Inferior parietal cortex (tissue), 1 donor: ENCODE measurements around the gene GADD45G.

Experiments used
- DNase-seq: peaks from one replicate; pipeline ENCODE4 v3.0.0-alpha.2; 2016; ENCODE audit errors: extremely low spot score

Gene GADD45G, protein sequence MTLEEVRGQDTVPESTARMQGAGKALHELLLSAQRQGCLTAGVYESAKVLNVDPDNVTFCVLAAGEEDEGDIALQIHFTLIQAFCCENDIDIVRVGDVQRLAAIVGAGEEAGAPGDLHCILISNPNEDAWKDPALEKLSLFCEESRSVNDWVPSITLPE

DNA sequence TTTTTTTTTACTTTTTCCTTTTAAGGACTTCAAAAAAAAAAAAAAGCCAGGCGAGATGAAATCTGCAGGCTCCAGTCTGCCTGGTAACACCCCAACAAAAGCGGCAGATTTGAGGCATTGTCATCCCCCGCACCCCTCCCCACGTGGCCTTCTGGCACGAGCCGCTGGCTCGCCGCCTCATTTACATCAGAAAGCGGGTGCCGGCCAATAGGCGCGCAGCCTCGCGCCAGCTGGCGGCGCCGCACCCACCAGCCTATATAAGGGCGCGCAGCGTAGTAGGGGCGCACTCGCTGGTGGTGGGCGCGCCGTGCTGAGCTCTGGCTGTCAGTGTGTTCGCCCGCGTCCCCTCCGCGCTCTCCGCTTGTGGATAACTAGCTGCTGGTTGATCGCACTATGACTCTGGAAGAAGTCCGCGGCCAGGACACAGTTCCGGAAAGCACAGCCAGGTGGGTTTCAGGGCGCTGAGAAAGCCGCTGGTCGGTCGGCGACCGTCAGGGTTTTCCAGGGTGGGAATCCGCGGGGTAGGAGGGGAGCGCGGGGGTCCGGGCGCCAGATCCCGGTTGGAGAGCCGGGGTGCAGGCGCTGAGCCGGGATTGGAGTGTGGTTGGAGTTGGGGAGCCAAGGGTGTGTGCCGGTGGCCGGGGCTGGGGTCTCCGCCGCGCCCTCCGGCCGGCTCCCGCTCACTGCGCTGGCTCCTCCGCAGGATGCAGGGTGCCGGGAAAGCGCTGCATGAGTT is at the start of gene GADD45G:
Gene GADD45G (plus strand): TSS at position 284 of the 736 bp plus-strand sequence. CDS start 110 bp downstream, at position 394.
- peak; percentile 85 for DNase-seq

DNA sequence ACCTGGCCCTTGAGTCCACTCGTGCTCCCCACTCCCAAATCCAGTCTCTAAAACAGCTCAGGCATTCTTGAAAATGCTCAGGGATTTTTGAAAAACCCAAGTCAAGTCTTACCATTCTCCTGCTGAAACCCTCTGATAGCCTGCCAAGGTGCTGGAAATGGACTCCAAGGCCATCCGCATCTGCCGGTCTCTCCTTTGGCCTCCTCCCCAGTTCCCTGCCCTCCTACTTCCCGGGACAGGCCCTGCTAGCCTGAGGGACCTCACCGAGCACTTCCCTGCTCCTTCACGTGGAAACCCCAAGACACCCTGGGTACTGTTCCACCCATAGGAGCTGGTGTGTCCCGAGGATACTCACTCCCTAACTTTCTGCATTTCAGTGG is 49.8 kb upstream of the GADD45G start:
- no peak for DNase-seq

- DNase-seq: no peak
These were observed 49.1 kb upstream of the GADD45G start for GRCh38 chr9:89555451-89556375.

DNA sequence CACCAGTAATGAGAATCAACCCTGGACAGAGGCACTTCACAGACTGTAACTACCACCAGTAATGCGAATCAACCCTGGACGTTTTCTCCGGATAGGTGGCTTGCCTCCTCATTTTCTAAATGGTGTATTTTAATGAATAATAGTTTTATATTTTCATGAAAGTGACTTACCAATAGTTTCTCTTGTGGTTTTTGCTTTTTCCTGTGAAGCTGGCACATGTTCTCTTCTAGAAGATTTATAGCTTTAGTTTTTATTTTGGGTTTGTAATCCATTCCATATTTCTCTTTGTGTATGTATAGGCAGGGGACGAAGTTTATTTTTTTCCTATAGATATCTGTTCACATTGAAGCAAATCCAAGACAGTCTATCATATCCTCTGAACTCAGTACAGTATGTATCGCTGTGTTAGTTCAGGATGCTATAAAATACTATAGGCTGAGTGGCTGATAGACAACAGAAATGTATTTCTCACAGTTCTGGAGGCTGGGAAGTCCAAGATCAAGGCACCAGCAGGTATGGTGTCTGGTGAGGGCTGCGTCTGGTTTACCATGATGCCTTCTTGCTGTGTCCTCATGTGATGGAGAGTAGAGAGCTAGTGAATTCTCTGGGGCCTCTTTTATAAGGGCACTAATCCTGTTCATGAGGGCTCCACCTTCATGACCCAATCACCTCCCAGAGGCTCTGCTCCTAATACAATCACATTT is 46.5 kb upstream of the GADD45G start:
- DNase-seq: no peak

GRCh38 chr9:89558948-89559347 is 45.9 kb upstream of the GADD45G start:
- no peak for DNase-seq

DNA sequence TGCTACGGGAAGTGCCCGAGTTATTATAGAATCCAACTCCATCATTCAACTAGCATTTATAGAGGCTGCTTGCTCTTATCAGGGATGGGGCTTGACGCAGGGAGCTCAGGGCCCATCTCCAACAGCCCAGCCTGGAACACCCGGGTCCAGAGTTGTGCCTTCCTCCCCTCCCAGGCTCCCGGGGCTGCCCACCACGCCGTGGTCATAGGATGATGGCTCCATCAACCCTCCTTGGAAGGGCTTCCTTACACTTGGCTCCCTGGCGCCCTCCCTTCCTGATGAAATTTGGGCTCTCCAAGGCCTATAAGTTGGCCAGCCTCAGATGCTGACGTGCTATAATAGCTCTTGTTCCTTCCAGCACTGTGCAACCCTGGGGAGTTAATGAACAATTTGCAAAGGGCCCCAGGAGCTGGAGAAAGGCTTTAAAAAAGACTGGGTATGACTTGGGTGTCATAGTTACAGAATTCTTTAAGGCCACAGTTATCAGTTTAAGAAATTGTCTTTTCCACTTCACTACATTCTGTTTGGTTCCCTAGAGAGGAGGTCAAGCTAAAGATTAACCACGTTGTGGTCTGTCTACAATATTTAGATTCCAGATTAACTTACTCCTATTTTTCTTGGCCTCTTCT is 42.5 kb upstream of the GADD45G start:
- no peak for DNase-seq

DNA sequence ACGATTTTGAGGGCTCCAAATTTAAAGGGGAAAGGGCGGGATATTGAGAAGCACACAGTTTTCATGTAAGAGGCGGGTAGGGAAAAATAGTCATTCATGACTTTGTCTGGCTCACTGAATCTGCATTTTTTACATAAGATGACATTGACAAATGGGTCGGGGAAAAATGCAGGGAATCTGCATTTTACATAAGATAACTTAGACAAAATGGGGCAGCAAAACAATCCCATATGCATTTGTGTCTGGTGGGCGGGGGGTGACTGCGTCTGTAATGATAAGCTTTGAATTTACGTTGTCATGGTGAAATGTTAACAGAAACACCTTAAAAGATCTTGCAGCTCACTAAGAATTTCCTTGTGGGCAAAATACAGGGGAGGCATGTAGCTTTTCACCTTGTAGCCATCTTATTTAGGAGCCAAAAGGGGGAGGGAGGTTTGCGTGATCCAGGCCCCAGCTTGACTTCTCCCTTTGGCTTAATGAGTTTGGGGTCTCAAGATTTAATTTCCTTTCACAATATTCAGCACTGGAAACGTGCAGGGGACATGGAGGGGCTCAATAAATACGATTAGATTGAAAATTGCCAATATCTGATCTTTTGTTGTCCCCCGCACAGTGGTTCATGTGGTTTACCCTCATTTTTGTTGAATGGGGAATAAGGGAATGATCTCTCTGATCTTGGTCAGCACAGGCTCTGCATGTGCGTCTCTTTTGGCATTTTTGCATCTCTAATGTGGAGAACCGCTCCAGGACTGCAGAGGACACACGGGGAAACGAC is 41.1 kb upstream of the GADD45G start:
- no peak for DNase-seq

DNA sequence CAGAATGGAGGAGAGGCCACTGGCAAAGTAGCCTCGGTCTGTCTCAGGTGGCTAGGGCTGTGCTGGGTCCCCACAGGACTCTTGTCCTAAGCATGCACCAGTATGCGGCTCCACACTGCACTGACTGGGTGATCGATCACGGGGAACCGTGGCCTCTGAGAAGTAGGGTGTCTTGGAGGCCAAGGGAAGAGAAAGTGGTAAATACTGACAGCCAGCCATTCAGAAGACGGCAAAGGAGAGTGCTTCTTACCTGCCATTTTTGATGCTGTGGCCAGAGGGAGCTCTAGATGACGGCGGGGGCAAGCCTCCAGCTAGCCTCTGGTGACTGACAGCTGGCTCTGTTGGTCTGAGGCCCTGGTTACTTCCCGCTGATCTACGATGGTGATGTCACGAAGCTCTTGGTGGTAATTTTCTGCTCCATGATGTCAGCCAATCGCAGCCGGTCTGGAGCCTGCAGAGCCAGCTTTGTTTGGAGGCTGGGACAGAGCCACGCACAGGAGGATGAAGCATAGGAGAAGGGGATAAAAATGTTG is 40.4 kb upstream of the GADD45G start:
- DNase-seq: no peak

- DNase-seq: no peak
These were observed 37.2 kb upstream of the GADD45G start for GRCh38 chr9:89567649-89568048.

GRCh38 chr9:89574309-89574708 is 30.5 kb upstream of the GADD45G start:
- no peak for DNase-seq

- peak; percentile 72 for DNase-seq
These were observed 28.4 kb upstream of the GADD45G start for GRCh38 chr9:89576404-89576839.

DNA sequence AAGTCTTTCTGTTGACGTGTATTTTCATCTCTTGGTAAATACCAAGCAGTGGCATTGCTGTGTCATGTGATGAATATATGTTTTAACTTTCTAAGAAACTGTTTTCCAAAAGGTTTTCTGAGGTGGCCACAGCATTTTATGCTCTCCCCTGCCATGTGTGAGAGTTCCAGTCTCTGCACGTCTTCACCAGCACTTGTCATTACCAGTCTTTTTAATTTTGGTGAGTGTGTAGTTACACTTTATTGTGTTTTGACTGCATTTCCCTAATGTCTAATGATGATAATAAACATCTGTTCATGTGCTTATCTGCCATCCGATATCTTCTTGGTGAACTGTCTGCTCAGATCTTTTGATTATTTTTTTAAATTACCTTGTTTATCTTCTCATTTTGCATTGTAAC is 27.4 kb upstream of the GADD45G start:
- DNase-seq: no peak

GRCh38 chr9:89579741-89580385 is 24.9 kb upstream of the GADD45G start:
- no peak for DNase-seq

DNA sequence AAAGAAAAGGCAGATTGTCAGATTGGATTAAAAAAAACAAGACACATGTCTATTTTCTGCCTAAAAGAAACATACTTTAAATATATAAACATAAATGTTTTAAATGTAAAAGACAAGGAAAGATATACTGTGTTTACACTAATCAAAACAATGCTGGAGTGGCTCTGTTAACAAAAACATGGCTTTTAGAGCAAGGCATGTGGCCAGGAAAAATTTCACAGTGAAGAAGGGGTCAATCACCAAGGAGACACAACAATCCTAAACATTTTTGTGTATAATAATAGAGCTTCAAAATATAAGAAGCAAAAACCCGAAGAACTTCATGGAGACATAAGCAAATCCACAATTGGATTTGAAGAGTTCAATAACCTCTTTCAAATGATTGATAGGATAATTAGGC is 18.5 kb upstream of the GADD45G start:
- DNase-seq: no peak

DNA sequence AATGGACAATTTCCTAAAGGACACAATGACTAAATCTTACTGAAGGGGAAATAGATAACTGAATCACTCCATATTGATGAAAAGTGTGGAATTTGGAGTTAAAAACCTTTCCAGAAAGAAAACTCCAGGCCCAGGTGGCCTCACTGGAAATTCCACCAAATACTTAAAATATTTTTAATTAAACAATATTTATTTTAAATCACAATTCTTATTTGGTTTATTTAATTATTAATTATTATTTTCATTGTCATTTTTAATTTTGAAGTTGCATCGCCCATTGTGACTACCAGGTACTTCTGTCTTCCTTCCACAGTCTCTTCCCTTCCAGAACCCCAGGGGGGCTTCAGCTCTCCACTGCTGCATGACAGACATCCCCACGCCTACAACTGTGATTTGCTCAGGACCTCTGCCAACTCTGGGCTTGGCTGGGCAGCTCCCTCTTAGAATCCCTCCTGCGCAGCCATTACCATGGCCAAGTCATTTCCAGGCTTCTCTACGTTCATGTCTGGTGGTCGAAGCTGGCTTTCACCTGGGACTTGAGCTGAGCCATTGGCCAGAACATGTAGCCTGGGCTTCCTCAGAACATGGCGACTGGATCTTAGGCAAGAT is 16.4 kb upstream of the GADD45G start:
- DNase-seq: no peak

GRCh38 chr9:89590415-89590814 is 14.4 kb upstream of the GADD45G start:
- no peak for DNase-seq

- no peak for DNase-seq
These were observed 13.3 kb upstream of the GADD45G start for GRCh38 chr9:89591274-89592212.

- DNase-seq: no peak
These were observed 12.5 kb upstream of the GADD45G start for GRCh38 chr9:89592213-89592815.
